ENCODE results near the gene VSNL1.
A peak's percentile ranks its signal among the peaks of the same experiment; 100 is the strongest.

The VSNL1 gene

GRCh38 chr2:17626986-17627385 lies 86.5 kb downstream of the VSNL1 start:
- Mint-ChIP-seq H3K4me3 (no peak overlapping the region), H3K9me3 (no peaks in the 10 kb centered on the region)
- no peak for DNase-seq

GRCh38 chr2:17627434-17627833 lies 86.9 kb downstream of the VSNL1 start:
- Mint-ChIP-seq H3K27ac (no peak overlapping the region), H3K27me3 (peaks cover 11% of the 10 kb centered on the region), H3K36me3 (ENCODE audit: low read depth) (no peaks in the 10 kb centered on the region), H3K4me1 (ENCODE audit: low read depth) (no peaks in the 10 kb centered on the region), H3K9me3 (no peaks in the 10 kb centered on the region), H3K4me3 (no peak overlapping the region)
- DNase-seq = no peak

More at GRCh38 chr2:17626986-17627385, 86.5 kb downstream of the VSNL1 start:
- Mint-ChIP-seq H3K4me1 (ENCODE audit: low read depth) (no peaks in the 10 kb centered on the region), H3K36me3 (ENCODE audit: low read depth) (no peaks in the 10 kb centered on the region), H3K27me3 (peaks cover 12% of the 10 kb centered on the region), H3K27ac (no peak overlapping the region)

- no peak for DNase-seq
- H3K36me3 Mint-ChIP-seq (ENCODE audit: low read depth) = no peaks in the 10 kb centered on the region
- H3K9me3 Mint-ChIP-seq = no peaks in the 10 kb centered on the region
- H3K4me1 Mint-ChIP-seq (ENCODE audit: low read depth) = no peaks in the 10 kb centered on the region
- H3K4me3 Mint-ChIP-seq = no peak overlapping the region
- no peak overlapping the region for H3K27ac Mint-ChIP-seq
- H3K27me3 Mint-ChIP-seq = peaks cover 7% of the 10 kb centered on the region
These were observed 88.1 kb downstream of the VSNL1 start for GRCh38 chr2:17628349-17629261.

- Mint-ChIP-seq H3K36me3 (ENCODE audit: low read depth) (no peaks in the 10 kb centered on the region), H3K4me3 (no peak overlapping the region), H3K27ac (no peak overlapping the region), H3K27me3 (peaks cover 3% of the 10 kb centered on the region), H3K4me1 (ENCODE audit: low read depth) (no peaks in the 10 kb centered on the region), H3K9me3 (no peaks in the 10 kb centered on the region)
- DNase-seq = no peak
These were observed 89.6 kb downstream of the VSNL1 start for GRCh38 chr2:17630089-17630488.

- Mint-ChIP-seq H3K4me3 (no peak overlapping the region), H3K4me1 (ENCODE audit: low read depth) (no peaks in the 10 kb centered on the region), H3K36me3 (ENCODE audit: low read depth) (no peaks in the 10 kb centered on the region), H3K27me3 (no peaks in the 10 kb centered on the region), H3K27ac (no peak overlapping the region), H3K9me3 (no peaks in the 10 kb centered on the region)
- DNase-seq = no peak
These were observed 94.5 kb downstream of the VSNL1 start for GRCh38 chr2:17634997-17635396.

GRCh38 chr2:17636257-17636656 lies 95.8 kb downstream of the VSNL1 start:
- no peaks in the 10 kb centered on the region for H3K4me1 Mint-ChIP-seq (ENCODE audit: low read depth)
- H3K27me3 Mint-ChIP-seq = no peaks in the 10 kb centered on the region
- H3K9me3 Mint-ChIP-seq = no peaks in the 10 kb centered on the region
- H3K4me3 Mint-ChIP-seq = no peak overlapping the region
- H3K27ac Mint-ChIP-seq = no peak overlapping the region
- DNase-seq = no peak
- H3K36me3 Mint-ChIP-seq (ENCODE audit: low read depth) = no peaks in the 10 kb centered on the region

DNA sequence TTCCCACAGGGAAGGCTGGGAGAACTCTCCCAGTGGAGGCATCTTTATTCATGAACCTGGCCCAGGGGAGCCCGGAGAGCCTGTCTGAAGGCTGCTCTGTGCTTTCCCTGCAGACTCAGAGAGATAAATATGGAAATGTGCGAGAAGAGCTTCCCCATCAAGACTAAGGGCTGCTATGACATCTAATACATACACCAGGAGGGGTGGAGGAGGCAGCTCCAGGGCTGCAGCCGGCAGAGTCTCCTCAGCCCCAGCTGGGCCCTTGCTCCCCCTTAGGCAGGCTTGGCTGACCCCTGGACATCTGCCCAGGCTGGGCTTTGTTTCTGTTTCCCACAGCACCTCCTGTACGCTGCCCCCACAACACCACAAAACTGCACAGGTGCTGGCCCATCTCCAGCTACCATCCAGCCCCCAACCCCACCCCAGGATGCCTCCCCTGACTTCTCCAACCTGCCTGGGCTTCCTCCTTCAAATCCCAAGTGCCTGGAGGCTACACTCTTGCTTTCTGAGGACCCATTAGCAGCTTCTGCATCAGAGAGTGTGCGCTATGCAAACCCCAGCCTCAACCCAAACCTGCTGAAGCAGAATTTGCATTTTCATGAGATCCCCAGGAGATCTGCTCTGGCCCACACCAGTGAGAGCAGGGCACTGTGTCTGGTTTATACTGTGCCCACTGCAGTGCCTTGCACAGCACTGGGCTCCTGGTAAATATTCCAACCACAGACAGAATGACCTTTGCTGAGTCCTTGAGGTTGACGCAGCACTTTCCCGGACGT lies 96.8 kb downstream of the VSNL1 start:
- no peak overlapping the region for H3K27ac Mint-ChIP-seq
- no peaks in the 10 kb centered on the region for H3K9me3 Mint-ChIP-seq
- no peak overlapping the region for H3K4me3 Mint-ChIP-seq
- no peaks in the 10 kb centered on the region for H3K27me3 Mint-ChIP-seq
- DNase-seq = no peak
- H3K4me1 Mint-ChIP-seq (ENCODE audit: low read depth) = no peaks in the 10 kb centered on the region
- no peaks in the 10 kb centered on the region for H3K36me3 Mint-ChIP-seq (ENCODE audit: low read depth)

GRCh38 chr2:17638196-17638743 lies 97.8 kb downstream of the VSNL1 start:
- Mint-ChIP-seq H3K27me3 (no peaks in the 10 kb centered on the region), H3K4me3 (no peak overlapping the region), H3K27ac (no peak overlapping the region), H3K9me3 (no peaks in the 10 kb centered on the region), H3K4me1 (ENCODE audit: low read depth) (peaks cover 5% of the 10 kb centered on the region), H3K36me3 (ENCODE audit: low read depth) (no peaks in the 10 kb centered on the region)
- DNase-seq = no peak

DNA sequence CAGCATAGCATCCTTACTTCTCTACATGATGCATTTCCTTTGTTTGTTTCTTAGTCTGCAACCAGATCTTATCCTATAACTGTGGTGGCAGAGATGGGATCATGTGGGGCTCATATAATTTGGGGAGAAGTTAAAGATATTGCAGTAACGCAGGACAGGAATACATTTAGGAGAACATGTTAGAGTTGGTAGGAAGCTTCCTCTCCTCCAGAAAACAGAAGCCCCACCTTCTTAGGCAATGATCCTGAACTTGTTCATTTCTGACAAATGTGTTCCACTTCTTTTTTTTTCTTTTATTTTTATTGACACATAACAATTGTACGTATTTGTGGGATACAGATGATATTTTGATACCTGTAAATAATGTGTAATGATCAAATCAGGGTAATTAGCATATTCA lies 99.9 kb downstream of the VSNL1 start:
- Mint-ChIP-seq H3K27me3 (no peaks in the 10 kb centered on the region), H3K4me3 (no peak overlapping the region), H3K9me3 (no peaks in the 10 kb centered on the region), H3K4me1 (ENCODE audit: low read depth) (peaks cover 8% of the 10 kb centered on the region), H3K27ac (no peak overlapping the region), H3K36me3 (ENCODE audit: low read depth) (no peaks in the 10 kb centered on the region)
- DNase-seq = no peak

- no peak overlapping the region for H3K4me3 Mint-ChIP-seq
- H3K9me3 Mint-ChIP-seq = no peaks in the 10 kb centered on the region
- H3K36me3 Mint-ChIP-seq (ENCODE audit: low read depth) = no peaks in the 10 kb centered on the region
- H3K4me1 Mint-ChIP-seq (ENCODE audit: low read depth) = peaks cover 15% of the 10 kb centered on the region
- H3K27ac Mint-ChIP-seq = peak overlapping the region; percentile 60
- H3K27me3 Mint-ChIP-seq = no peaks in the 10 kb centered on the region
- DNase-seq = no peak
These were observed 102.6 kb downstream of the VSNL1 start for GRCh38 chr2:17643031-17643615.

DNA sequence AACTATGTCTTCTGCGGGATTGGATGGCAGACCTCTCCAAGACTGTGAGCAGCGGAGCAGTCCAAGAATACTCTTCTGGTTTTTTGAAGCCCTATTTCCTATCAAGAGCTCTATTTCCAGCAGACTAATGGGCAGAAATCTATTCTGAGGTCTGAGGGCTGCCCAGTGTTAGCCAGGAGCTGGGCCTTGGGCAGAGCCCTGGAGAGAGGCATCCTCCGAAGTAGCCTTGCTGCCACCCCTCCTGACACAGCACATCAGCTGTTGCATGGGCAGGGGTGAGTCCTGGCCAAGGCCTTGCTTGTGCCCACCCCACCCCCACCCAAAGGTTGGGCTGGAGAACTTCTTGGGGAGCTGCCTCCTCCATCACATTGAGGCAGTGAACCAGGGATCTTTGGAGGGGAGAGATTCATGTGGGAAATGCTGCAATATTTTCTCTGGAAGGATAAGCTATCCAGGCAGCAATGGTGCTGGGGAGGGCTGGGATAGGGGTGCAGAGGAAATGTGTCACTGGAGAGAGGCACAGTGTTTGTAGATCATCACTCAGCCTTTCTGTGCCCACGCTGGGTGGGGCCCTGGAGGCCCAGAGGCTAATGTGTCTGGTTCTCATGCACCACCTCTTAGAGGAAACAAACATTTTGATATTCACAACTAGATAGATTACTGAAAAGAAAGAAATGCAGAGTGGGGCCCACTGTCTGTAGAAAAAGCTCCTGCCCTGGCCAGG lies 104.7 kb downstream of the VSNL1 start:
- Mint-ChIP-seq H3K4me1 (ENCODE audit: low read depth) (peaks cover 15% of the 10 kb centered on the region), H3K9me3 (no peaks in the 10 kb centered on the region), H3K27me3 (no peaks in the 10 kb centered on the region), H3K27ac (no peak overlapping the region), H3K4me3 (no peak overlapping the region), H3K36me3 (ENCODE audit: low read depth) (no peaks in the 10 kb centered on the region)
- DNase-seq = no peak

GRCh38 chr2:17646081-17646554 lies 105.6 kb downstream of the VSNL1 start:
- H3K36me3 Mint-ChIP-seq (ENCODE audit: low read depth) = no peaks in the 10 kb centered on the region
- H3K27me3 Mint-ChIP-seq = no peaks in the 10 kb centered on the region
- H3K27ac Mint-ChIP-seq = no peak overlapping the region
- H3K9me3 Mint-ChIP-seq = no peaks in the 10 kb centered on the region
- H3K4me3 Mint-ChIP-seq = no peak overlapping the region
- peaks cover 15% of the 10 kb centered on the region for H3K4me1 Mint-ChIP-seq (ENCODE audit: low read depth)
- DNase-seq = no peak

DNA sequence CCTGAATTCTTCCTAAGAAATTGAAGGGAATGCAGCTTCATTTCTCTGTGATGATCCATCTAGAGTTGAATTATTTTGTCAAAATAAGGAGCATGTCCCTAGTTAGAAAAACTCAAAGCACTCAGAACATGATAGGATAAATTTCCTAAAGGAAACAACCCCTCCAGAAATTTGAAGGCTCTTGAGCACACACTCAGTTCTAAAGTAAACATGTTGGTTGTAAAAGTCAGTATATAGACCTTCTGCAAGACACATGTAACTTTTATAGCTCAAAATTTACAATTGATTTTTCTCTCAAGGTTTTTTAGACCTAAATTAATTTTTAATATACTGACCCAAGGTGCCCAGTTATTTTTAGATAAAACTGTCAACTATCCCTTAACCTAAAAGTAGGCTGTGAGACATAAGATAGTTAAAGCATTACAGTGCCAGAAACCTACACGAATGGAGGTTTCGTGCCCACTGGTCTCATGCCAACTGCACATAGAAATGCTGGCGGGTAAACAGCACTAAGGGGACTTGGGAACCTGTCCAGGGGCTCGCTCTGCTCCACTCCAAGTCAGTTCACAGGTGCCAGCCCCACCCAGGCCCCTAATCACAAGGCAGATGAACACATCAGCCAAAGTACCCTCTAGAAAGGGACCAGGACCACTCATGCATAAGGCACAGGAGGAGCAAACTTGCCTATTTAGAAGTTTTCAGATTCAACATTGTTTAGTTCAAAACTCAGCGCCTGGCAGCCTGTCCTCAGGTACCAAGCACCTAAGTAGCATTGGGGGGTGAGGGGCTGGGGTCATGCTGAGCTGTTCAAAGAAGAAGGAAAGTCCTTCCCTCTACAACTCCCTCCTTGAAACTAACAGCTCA lies 106.6 kb downstream of the VSNL1 start:
- peaks cover 15% of the 10 kb centered on the region for H3K4me1 Mint-ChIP-seq (ENCODE audit: low read depth)
- no peaks in the 10 kb centered on the region for H3K36me3 Mint-ChIP-seq (ENCODE audit: low read depth)
- no peak overlapping the region for H3K4me3 Mint-ChIP-seq
- H3K27me3 Mint-ChIP-seq = no peaks in the 10 kb centered on the region
- no peak for DNase-seq
- no peaks in the 10 kb centered on the region for H3K9me3 Mint-ChIP-seq
- no peak overlapping the region for H3K27ac Mint-ChIP-seq
